HepG2 (cell line): ENCODE measurements around the gene SEZ6. TPM values are rescaled to one million over a fixed set of nuclear protein-coding genes. Genes with fewer than 3 reads are reported as not detected.

ENCODE experiments used
- JARID2 ChIP-seq: sonication (generic); formaldehyde crosslinking; IDR thresholded peaks from 2 replicates; pipeline ENCODE4 v1.8.1; 2023; ENCODE audit warnings: missing genetic modification reagents, inconsistent platforms; ENCODE audit not compliant: insufficient replicate concordance
- RNF2 ChIP-seq: fragments of 450-650 bp; conservative IDR thresholded peaks from 2 replicates; pipeline ENCODE4 v1.6.1; 2016; ENCODE audit warnings: low read depth
- TCF12 ChIP-seq, 2 experiments: fragments of 450-650 bp in 1 of 2; sonication (generic) in 1 of 2; formaldehyde crosslinking in 1 of 2; IDR thresholded peaks; 2 replicates each; pipeline versions ENCODE4 v1.6.1 to v1.8.0; 2017 to 2022; ENCODE audit warnings: antibody characterized with exemption in 1 of 2, mild to moderate bottlenecking in 1 of 2, missing genetic modification reagents in 1 of 2, moderate library complexity in 1 of 2
- ZNF678 ChIP-seq: sonication (generic); formaldehyde crosslinking; IDR thresholded peaks from 2 replicates; pipeline ENCODE4 v1.4.0; 2020; ENCODE audit warnings: mild to moderate bottlenecking, missing genetic modification reagents
- ZNF746 ChIP-seq: sonication (generic); formaldehyde crosslinking; IDR thresholded peaks from 2 replicates; pipeline ENCODE4 v1.8.0; 2022; ENCODE audit warnings: mild to moderate bottlenecking, missing genetic modification reagents
- ZSCAN30 ChIP-seq: sonication (generic); formaldehyde crosslinking; IDR thresholded peaks from 2 replicates; pipeline ENCODE4 v1.5.0; 2020; ENCODE audit warnings: mild to moderate bottlenecking, missing genetic modification reagents
- polyA plus RNA-seq, 8 experiments: library from polyadenylated mRNA; depleted of rRNA in 3 of 8; stranded (reverse) in 7 of 8; unstranded in 1 of 8; fragments of >200 nt; fragmentation: Illumina TruSeq in 4 of 8; extraction: Trizol in 4 of 8; gene quantifications; 2 replicates each; pipeline versions ENCODE4 v1.2.1 to v1.2.3, GENCODE V29; 2011 to 2016; ENCODE audit warnings: low read depth in 4 of 8, missing spikeins in 1 of 8, mixed read lengths in 1 of 8; ENCODE audit not compliant: insufficient read depth in 1 of 8
- total RNA-seq, 5 experiments: library from RNA; depleted of rRNA; stranded (reverse); fragments of >200 nt; fragmentation: Illumina TruSeq; extraction: Trizol; gene quantifications; 2 replicates each; pipeline ENCODE4 v1.2.3, GENCODE V29; 2016; ENCODE audit warnings: low read depth in 1 of 5
- TF ChIP-seq, protein P1 (sequence below), 2 experiments: fragments of 450-650 bp in 1 of 2; sonication (generic) in 1 of 2; formaldehyde crosslinking in 1 of 2; IDR thresholded peaks; 2 replicates each; pipeline versions ENCODE4 v1.6.1 to v1.8.0; 2016 to 2022; ENCODE audit warnings: antibody characterized with exemption in 1 of 2, mild to moderate bottlenecking in 1 of 2, missing genetic modification reagents in 1 of 2

Gene SEZ6
- total and polyA plus RNA-seq, 2 of the 13 experiments (the other 11 are each of a cell fraction or from before 2014, with no cell fraction given), result not detected

DNA sequence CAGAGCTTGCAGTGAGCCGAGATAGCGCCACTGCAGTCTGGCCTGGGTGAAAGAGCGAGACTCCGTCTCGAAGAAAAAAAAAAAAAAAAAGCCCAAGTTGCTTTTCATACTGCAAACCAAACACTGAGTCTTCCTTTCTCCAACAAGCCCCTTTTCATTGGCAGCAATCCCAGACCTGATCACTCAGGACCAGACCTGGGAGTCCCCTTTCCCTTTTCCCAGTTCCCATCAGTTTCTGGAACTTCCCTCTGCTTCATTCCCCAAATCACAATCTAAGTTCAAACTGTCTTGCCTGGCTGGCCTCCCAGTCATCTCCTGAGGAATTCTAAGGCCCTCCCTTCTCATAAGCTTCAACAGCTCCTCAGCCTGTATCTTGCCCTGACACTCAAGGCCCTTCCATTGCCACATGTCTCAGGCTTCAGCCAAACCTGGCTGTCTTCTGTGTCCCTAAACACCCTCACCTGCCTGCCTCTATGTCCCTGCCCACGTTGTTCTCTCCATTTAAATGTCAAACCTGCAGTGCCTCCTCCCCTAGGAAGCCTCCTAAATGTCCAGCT, 42.7 kb downstream of the SEZ6 start (continued):
- TF ChIP-seq TCF12 (IDR thresholded peaks at IDR 0.05), result no peak
- no peak for TF ChIP-seq TCF12 (CRISPR knock-in tag; IDR thresholded peaks at IDR 0.05)
- no peak for TF ChIP-seq ZNF746 (CRISPR knock-in tag)
- no peak for TF ChIP-seq RNF2
- TF ChIP-seq, protein P1, sequence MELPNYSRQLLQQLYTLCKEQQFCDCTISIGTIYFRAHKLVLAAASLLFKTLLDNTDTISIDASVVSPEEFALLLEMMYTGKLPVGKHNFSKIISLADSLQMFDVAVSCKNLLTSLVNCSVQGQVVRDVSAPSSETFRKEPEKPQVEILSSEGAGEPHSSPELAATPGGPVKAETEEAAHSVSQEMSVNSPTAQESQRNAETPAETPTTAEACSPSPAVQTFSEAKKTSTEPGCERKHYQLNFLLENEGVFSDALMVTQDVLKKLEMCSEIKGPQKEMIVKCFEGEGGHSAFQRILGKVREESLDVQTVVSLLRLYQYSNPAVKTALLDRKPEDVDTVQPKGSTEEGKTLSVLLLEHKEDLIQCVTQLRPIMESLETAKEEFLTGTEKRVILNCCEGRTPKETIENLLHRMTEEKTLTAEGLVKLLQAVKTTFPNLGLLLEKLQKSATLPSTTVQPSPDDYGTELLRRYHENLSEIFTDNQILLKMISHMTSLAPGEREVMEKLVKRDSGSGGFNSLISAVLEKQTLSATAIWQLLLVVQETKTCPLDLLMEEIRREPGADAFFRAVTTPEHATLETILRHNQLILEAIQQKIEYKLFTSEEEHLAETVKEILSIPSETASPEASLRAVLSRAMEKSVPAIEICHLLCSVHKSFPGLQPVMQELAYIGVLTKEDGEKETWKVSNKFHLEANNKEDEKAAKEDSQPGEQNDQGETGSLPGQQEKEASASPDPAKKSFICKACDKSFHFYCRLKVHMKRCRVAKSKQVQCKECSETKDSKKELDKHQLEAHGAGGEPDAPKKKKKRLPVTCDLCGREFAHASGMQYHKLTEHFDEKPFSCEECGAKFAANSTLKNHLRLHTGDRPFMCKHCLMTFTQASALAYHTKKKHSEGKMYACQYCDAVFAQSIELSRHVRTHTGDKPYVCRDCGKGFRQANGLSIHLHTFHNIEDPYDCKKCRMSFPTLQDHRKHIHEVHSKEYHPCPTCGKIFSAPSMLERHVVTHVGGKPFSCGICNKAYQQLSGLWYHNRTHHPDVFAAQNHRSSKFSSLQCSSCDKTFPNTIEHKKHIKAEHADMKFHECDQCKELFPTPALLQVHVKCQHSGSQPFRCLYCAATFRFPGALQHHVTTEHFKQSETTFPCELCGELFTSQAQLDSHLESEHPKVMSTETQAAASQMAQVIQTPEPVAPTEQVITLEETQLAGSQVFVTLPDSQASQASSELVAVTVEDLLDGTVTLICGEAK (IDR thresholded peaks at IDR 0.05), result no peak
- TF ChIP-seq, protein P1 (CRISPR knock-in tag; IDR thresholded peaks at IDR 0.05), result no peak
- no peak for TF ChIP-seq ZNF678 (CRISPR knock-in tag)
- no peak for TF ChIP-seq JARID2
- no peak for TF ChIP-seq ZSCAN30 (CRISPR knock-in tag)
